HG03108 (cell line): Measurements from ENCODE around the gene PCSK5.
A peak's percentile ranks its signal among the peaks of the same experiment; 100 is the strongest.
"Not testable (repeated sequence)": the region's sequence is repeated elsewhere in the genome, so short reads cannot be mapped to it uniquely, and the experiment has no call there.

Source experiments
- ATAC-seq: cut with Tn5 transposase; IDR thresholded peaks from one replicate; pipeline ENCODE4 v1.9.1; 2021; ENCODE audit warnings: moderate library complexity; ENCODE audit not compliant: unreplicated experiment

The PCSK5 gene

GRCh38 chr9:76341616-76342015 lies 451.1 kb downstream of the PCSK5 start:
- ATAC-seq: no peak

- no peak for ATAC-seq
Measured at GRCh38 chr9:76342201-76342600, 451.7 kb downstream of the PCSK5 start.

GRCh38 chr9:76342858-76343257 lies 452.4 kb downstream of the PCSK5 start:
- ATAC-seq: no peak

- ATAC-seq: no peak
Measured at GRCh38 chr9:76349865-76350264, 459.4 kb downstream of the PCSK5 start.

GRCh38 chr9:76351006-76351405 lies 460.5 kb downstream of the PCSK5 start:
- no peak for ATAC-seq

- ATAC-seq: no peak
Measured at GRCh38 chr9:76352026-76352620, 461.6 kb downstream of the PCSK5 start.

GRCh38 chr9:76353280-76353679 lies 462.8 kb downstream of the PCSK5 start:
- ATAC-seq: no peak

GRCh38 chr9:76354221-76354620 lies 463.7 kb downstream of the PCSK5 start:
- no peak for ATAC-seq

GRCh38 chr9:76355886-76356285 lies 465.4 kb downstream of the PCSK5 start:
- no peak for ATAC-seq

GRCh38 chr9:76357555-76357954 lies 467.1 kb downstream of the PCSK5 start:
- ATAC-seq: no peak

GRCh38 chr9:76358628-76359280 lies 468.3 kb downstream of the PCSK5 start:
- ATAC-seq: no peak

- no peak for ATAC-seq
Measured at GRCh38 chr9:76359365-76359764, 468.9 kb downstream of the PCSK5 start.

- ATAC-seq: no peak
Measured at GRCh38 chr9:76359766-76360165, 469.3 kb downstream of the PCSK5 start.

- not testable (repeated sequence) for ATAC-seq
Measured at GRCh38 chr9:76362332-76363031, 472.0 kb downstream of the PCSK5 start.

GRCh38 chr9:76363032-76363395 lies 472.5 kb downstream of the PCSK5 start:
- ATAC-seq: no peak

- ATAC-seq: no peak
Measured at GRCh38 chr9:76365028-76365427, 474.6 kb downstream of the PCSK5 start.

GRCh38 chr9:76366275-76366674 lies 475.8 kb downstream of the PCSK5 start:
- no peak for ATAC-seq

- ATAC-seq: peak; percentile 69
Measured at GRCh38 chr9:76369583-76369982, 479.1 kb downstream of the PCSK5 start.

- ATAC-seq: no peak
Measured at GRCh38 chr9:76370396-76371023, 480.0 kb downstream of the PCSK5 start.

- ATAC-seq: no peak
Measured at GRCh38 chr9:76371901-76372300, 481.4 kb downstream of the PCSK5 start.

- ATAC-seq: no peak
Measured at GRCh38 chr9:76372336-76372735, 481.9 kb downstream of the PCSK5 start.
